C4-2B (cell line): ENCODE measurements around the gene GPS1.

Source experiments
- ZFX ChIP-seq: fragments of 450-650 bp; IDR thresholded peaks from 2 replicates; pipeline ENCODE4 v1.6.1; 2017
- TF ChIP-seq, protein P1 (sequence below): fragments of 450-650 bp; conservative IDR thresholded peaks from 2 replicates; pipeline ENCODE4 v1.5.1; 2017; ENCODE audit warnings: mild to moderate bottlenecking

DNA sequence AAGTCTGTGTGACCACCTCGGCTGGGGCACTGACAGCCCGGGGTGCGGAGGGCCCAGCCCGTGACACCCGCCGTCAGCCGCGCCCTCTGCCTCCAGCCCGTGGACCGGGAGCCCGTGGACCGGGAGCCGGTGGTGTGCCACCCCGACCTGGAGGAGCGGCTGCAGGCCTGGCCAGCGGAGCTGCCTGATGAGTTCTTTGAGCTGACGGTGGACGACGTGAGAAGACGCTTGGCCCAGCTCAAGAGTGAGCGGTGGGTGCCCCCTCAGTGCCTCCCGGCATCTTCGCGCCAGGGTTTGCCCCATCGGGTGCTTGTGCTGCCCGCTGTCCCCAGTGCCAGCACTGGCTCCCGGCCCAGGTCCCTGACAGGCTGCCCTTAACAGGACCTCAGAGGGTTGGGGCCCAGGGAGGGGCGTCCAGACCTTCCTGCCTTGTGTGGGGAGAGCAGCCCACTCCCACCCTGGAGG lies 42.7 kb upstream of the GPS1 start:
- TF ChIP-seq, protein P1, sequence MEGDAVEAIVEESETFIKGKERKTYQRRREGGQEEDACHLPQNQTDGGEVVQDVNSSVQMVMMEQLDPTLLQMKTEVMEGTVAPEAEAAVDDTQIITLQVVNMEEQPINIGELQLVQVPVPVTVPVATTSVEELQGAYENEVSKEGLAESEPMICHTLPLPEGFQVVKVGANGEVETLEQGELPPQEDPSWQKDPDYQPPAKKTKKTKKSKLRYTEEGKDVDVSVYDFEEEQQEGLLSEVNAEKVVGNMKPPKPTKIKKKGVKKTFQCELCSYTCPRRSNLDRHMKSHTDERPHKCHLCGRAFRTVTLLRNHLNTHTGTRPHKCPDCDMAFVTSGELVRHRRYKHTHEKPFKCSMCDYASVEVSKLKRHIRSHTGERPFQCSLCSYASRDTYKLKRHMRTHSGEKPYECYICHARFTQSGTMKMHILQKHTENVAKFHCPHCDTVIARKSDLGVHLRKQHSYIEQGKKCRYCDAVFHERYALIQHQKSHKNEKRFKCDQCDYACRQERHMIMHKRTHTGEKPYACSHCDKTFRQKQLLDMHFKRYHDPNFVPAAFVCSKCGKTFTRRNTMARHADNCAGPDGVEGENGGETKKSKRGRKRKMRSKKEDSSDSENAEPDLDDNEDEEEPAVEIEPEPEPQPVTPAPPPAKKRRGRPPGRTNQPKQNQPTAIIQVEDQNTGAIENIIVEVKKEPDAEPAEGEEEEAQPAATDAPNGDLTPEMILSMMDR, result no peak
- TF ChIP-seq ZFX, result no peak
